ENCODE results near the gene FMO4.

DNA sequence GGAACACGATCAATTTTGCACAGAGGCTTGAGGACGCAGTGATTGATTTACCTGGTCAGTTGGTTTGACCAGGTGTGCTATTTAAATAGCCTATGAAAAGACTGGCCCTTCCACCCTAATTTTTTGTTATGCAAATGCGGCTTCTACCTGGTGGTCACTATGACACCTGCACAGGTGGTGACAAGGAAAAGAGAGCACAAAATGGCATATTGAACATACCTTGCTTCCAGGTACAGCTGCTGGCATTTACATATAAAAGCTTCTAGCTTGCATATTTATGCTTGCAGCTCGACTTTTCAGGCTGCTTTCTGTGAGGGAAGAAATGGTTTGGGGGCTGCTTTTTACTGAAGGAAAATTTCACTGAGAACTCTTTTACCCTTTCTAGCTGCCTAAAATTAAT, 15.3 kb upstream of the FMO4 start:
- TF ChIP-seq, protein P1, sequence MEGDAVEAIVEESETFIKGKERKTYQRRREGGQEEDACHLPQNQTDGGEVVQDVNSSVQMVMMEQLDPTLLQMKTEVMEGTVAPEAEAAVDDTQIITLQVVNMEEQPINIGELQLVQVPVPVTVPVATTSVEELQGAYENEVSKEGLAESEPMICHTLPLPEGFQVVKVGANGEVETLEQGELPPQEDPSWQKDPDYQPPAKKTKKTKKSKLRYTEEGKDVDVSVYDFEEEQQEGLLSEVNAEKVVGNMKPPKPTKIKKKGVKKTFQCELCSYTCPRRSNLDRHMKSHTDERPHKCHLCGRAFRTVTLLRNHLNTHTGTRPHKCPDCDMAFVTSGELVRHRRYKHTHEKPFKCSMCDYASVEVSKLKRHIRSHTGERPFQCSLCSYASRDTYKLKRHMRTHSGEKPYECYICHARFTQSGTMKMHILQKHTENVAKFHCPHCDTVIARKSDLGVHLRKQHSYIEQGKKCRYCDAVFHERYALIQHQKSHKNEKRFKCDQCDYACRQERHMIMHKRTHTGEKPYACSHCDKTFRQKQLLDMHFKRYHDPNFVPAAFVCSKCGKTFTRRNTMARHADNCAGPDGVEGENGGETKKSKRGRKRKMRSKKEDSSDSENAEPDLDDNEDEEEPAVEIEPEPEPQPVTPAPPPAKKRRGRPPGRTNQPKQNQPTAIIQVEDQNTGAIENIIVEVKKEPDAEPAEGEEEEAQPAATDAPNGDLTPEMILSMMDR (tag by site-specific recombination; IDR thresholded peaks at IDR 0.05), result no peak
- no peak for TF ChIP-seq ZNF792 (tag by site-specific recombination; IDR thresholded peaks at IDR 0.05)
- TF ChIP-seq ZFP37 (tag by site-specific recombination; IDR thresholded peaks at IDR 0.05), result no peak
- TF ChIP-seq ZNF677 (tag by site-specific recombination; IDR thresholded peaks at IDR 0.05), result no peak
- no peak for TF ChIP-seq ZNF24 (tag by site-specific recombination; IDR thresholded peaks at IDR 0.05)
- no peak for TF ChIP-seq ZNF121 (tag by site-specific recombination; IDR thresholded peaks at IDR 0.05)
- no peak for TF ChIP-seq YY1 (tag by site-specific recombination; IDR thresholded peaks at IDR 0.05)
- TF ChIP-seq MZF1 (tag by site-specific recombination; IDR thresholded peaks at IDR 0.05; ENCODE audit: borderline replicate concordance), result no peak

Measured in HEK293 (cell line).